IMR-90 (cell line): ENCODE measurements around the gene ZNHIT6. TPM values are rescaled to one million over a fixed set of nuclear protein-coding genes. Genes with fewer than 3 reads are reported as not detected.

Source experiments
- ATAC-seq: fragments of 200-7000 bp; cut with Tn5 transposase; 2 replicates; pipeline ENCODE4 v1.9.1; 2020; ENCODE audit warnings: low read depth, mild to moderate bottlenecking, moderate library complexity
- BruUV-seq: library from RNA; stranded (reverse); fragments of 400-500 nt; replicated peaks from 2 replicates; lab custom pipeline; 2021; lab: Mats Ljungman, UMichigan
- CTCF ChIA-PET: fragments of 300-600 bp; formaldehyde crosslinking; extraction: SDS; loops from one replicate; lab custom pipeline; 2021; ENCODE audit warnings: antibody characterized with exemption; lab: Yijun Ruan, JAX
- POLR2A ChIA-PET: fragments of 300-600 bp; sonication (Branson Sonifier 250); formaldehyde crosslinking; loops from one replicate; lab custom pipeline; 2022; ENCODE audit warnings: antibody characterized with exemption; ENCODE audit not compliant: unreplicated experiment; lab: Charles Lee
- DNase-seq: peaks from one replicate; pipeline ENCODE4 v3.0.0; 2013
- H2AFZ ChIP-seq: replicated peaks from 2 replicates; pipeline ENCODE3; 2013; ENCODE audit warnings: low read length, mild to moderate bottlenecking; ENCODE audit not compliant: poor library complexity
- H2AK5ac ChIP-seq: 2 replicates; pipeline ENCODE4 v1.6.1; 2013; ENCODE audit warnings: low read depth, low read length, inconsistent platforms
- H2AK9ac ChIP-seq: replicated peaks from 2 replicates; pipeline ENCODE3; 2013; ENCODE audit warnings: mild to moderate bottlenecking, low read depth, low read length, moderate library complexity; ENCODE audit not compliant: poor library complexity
- H2BK120ac ChIP-seq: 2 replicates; pipeline ENCODE4 v1.6.1; 2013; ENCODE audit warnings: low read depth, low read length, inconsistent platforms
- H2BK15ac ChIP-seq: 3 replicates; pipeline ENCODE4 v1.6.1; 2013; ENCODE audit warnings: low read depth, low read length, inconsistent platforms
- H2BK20ac ChIP-seq: 2 replicates; pipeline ENCODE4 v1.6.1; 2013; ENCODE audit warnings: low read depth, mild to moderate bottlenecking, inconsistent platforms, low read length, moderate library complexity
- H2BK5ac ChIP-seq: 2 replicates; pipeline ENCODE4 v1.6.1; 2013; ENCODE audit warnings: mild to moderate bottlenecking, low read depth, low read length, inconsistent platforms; ENCODE audit not compliant: poor library complexity, severe bottlenecking
- H3K14ac ChIP-seq: replicated peaks from 2 replicates; pipeline ENCODE4 v1.6.1; 2013; ENCODE audit warnings: low read depth, low read length, inconsistent platforms
- H3K18ac ChIP-seq: 2 replicates; pipeline ENCODE4 v1.6.1; 2013; ENCODE audit warnings: low read depth, low read length, control low read depth
- H3K23ac ChIP-seq: 2 replicates; pipeline ENCODE4 v1.6.1; 2013; ENCODE audit warnings: low read depth, low read length, inconsistent platforms
- H3K27ac ChIP-seq: 2 replicates; pipeline ENCODE4 v1.5.1; 2013; ENCODE audit warnings: mild to moderate bottlenecking, control low read depth, low read length; ENCODE audit not compliant: insufficient read depth
- H3K27me3 ChIP-seq: 2 replicates; pipeline ENCODE4 v1.6.1; 2013; ENCODE audit warnings: low read length; ENCODE audit not compliant: control insufficient read depth, insufficient read depth
- H3K36me3 ChIP-seq: 2 replicates; pipeline ENCODE4 v1.6.1; 2013; ENCODE audit warnings: low read length, mixed read lengths; ENCODE audit not compliant: control insufficient read depth, insufficient read depth
- H3K4ac ChIP-seq: 2 replicates; pipeline ENCODE4 v1.6.1; 2013; ENCODE audit warnings: low read depth, low read length, inconsistent platforms
- H3K4me1 ChIP-seq: 2 replicates; pipeline ENCODE4 v1.6.1; 2013; ENCODE audit warnings: low read length, mixed read lengths; ENCODE audit not compliant: control insufficient read depth, insufficient read depth
- H3K4me2 ChIP-seq: 2 replicates; pipeline ENCODE4 v1.6.1; 2013; ENCODE audit warnings: low read depth, mild to moderate bottlenecking, control low read depth, low read length, moderate library complexity
- H3K4me3 ChIP-seq: 2 replicates; pipeline ENCODE4 v1.5.1; 2013; ENCODE audit warnings: low read depth, mild to moderate bottlenecking, control low read depth, low read length, moderate library complexity; ENCODE audit not compliant: insufficient read depth
- H3K56ac ChIP-seq: 2 replicates; pipeline ENCODE4 v1.6.1; 2013; ENCODE audit warnings: low read length, inconsistent platforms; ENCODE audit not compliant: insufficient read depth; ENCODE audit errors: extremely low read depth
- H3K79me1 ChIP-seq, 2 experiments: 2 replicates each; pipeline ENCODE4 v1.6.1; 2013; ENCODE audit warnings: low read length in 2 of 2, inconsistent platforms in 1 of 2, low read depth in 1 of 2
- H3K9ac ChIP-seq: 2 replicates; pipeline ENCODE4 v1.6.1; 2013; ENCODE audit warnings: low read depth, low read length, control low read depth
- H3K9me1 ChIP-seq: 2 replicates; pipeline ENCODE4 v1.6.1; 2013; ENCODE audit warnings: low read length, inconsistent platforms; ENCODE audit not compliant: insufficient read depth
- H3K9me3 ChIP-seq: 2 replicates; pipeline ENCODE4 v1.6.1; 2013; ENCODE audit warnings: low read length; ENCODE audit not compliant: control insufficient read depth, insufficient read depth
- H4K20me1 ChIP-seq: 2 replicates; pipeline ENCODE4 v1.6.1; 2013; ENCODE audit warnings: low read length, inconsistent platforms; ENCODE audit not compliant: insufficient read depth
- H4K5ac ChIP-seq: 2 replicates; pipeline ENCODE4 v1.6.1; 2013; ENCODE audit warnings: mild to moderate bottlenecking, low read depth, low read length, control low read depth
- H4K8ac ChIP-seq, 2 experiments: 2 replicates each; pipeline ENCODE4 v1.6.1; 2013; ENCODE audit warnings: low read depth in 2 of 2, low read length in 2 of 2, control low read depth in 1 of 2, inconsistent platforms in 1 of 2
- H4K91ac ChIP-seq: 2 replicates; pipeline ENCODE4 v1.6.1; 2013; ENCODE audit warnings: low read depth, low read length, inconsistent platforms; ENCODE audit not compliant: insufficient read depth
- MAFK ChIP-seq: IDR thresholded peaks from 2 replicates; pipeline ENCODE4 v1.6.1; 2012; ENCODE audit warnings: low read depth, low read length, improper control_type of control experiment
- RAD21 ChIP-seq: IDR thresholded peaks from 2 replicates; pipeline ENCODE4 v1.6.1; 2012; ENCODE audit warnings: low read length, improper control_type of control experiment
- WGBS, 2 experiments: methylation state at CpG; one replicate each; pipeline versions ENCODE4 v1.1.5 to v1.1.7; 2013; ENCODE audit warnings: missing lambda C conversion rate in 2 of 2; ENCODE audit not compliant: insufficient read length in 1 of 2; ENCODE audit errors: extremely low coverage in 2 of 2; 5-methylcytosine and 5-hydroxymethylcytosine counted together
- dilution Hi-C: fragments of 300-500 bp; cut with HindIII; formaldehyde crosslinking; loops from one replicate; pipeline ENCODE4 v1.14.3; 2018; ENCODE audit warnings: low sequenced_read_pairs; ENCODE audit not compliant: unreplicated experiment
- in situ Hi-C: fragments of 300-500 bp; cut with MboI; formaldehyde crosslinking; loops from 3 replicates; pipeline ENCODE4 v1.14.3; 2019; ENCODE audit warnings: low sequenced_read_pairs, inconsistent platforms, mixed read lengths
- intact Hi-C: fragments of 100-400 bp; cut with micrococcal nuclease; formaldehyde crosslinking; loops from 2 replicates; pipeline ENCODE4 v1.10.0; 2022
- polyA plus RNA-seq, 3 experiments: library from polyadenylated mRNA; depleted of rRNA; stranded (reverse); fragments of >200 nt; gene quantifications; 2 replicates each; pipeline ENCODE4 v1.2.3, GENCODE V29; 2012; ENCODE audit warnings: low replicate concordance in 1 of 3
- total RNA-seq: library from RNA; depleted of rRNA; stranded (reverse); fragments of >200 nt; gene quantifications from 2 replicates; pipeline ENCODE4 v1.2.3, GENCODE V29; 2012

The ZNHIT6 gene
- total and polyA plus RNA-seq, 2 of the 4 experiments (the other 2 are of a cell fraction): 9.0 to 13.7 TPM

DNA sequence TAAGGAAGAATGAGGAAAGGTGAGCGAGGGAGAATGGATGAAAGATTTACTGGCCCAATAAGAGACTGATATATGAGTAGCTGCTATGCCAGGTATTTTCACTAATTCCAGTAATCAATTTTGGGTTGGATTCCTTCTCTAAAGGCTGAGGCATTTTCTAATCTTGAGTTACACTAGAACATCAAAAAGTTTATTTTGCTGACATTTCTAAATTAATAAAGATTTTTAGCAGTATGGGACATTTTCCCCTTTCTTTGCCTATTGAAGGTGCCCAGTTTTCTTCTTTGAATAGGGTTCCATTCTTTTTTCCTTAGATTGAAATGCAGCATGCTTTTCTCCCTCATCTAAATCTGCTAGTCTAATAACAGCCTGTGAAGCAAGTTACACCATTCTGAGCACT, 52.9 kb downstream of the ZNHIT6 start:
- Histone ChIP-seq H2BK20ac (no peak overlapping the region), H3K4me1 (peaks cover 8% of the 10 kb centered on the region), H3K4ac (no peak overlapping the region), H2AK9ac (no peak overlapping the region), H2BK120ac (no peak overlapping the region), H2AK5ac (no peak overlapping the region), H3K23ac (no peak overlapping the region), H2BK15ac (no peak overlapping the region), H3K56ac (no peak overlapping the region), H4K91ac (no peak overlapping the region), H3K9me3 (no peaks in the 10 kb centered on the region), H2AFZ (no peak overlapping the region), H3K27me3 (no peaks in the 10 kb centered on the region), H3K79me1 (peaks cover 4 to 14% of the 10 kb centered on the region in 2 experiments; a peak in 3 of 4 replicates), H4K20me1 (no peaks in the 10 kb centered on the region), H4K5ac (no peak overlapping the region), H3K9me1 (peaks cover 5% of the 10 kb centered on the region), H3K27ac (no peak overlapping the region), H3K4me3 (no peak overlapping the region), H2BK5ac (peak overlapping the region; percentile 36), H3K18ac (peak overlapping the region; percentile 29; the same call in 1 of the 2 replicates), H4K8ac (no peak overlapping the region), H3K4me2 (no peak overlapping the region), H3K36me3 (peaks cover 4% of the 10 kb centered on the region), H3K9ac (no peak overlapping the region), H3K14ac (no peak overlapping the region)
- TF ChIP-seq MAFK: peak; percentile 28; the same call in 1 of the 2 replicates
- TF ChIP-seq RAD21: no peak
- dilution Hi-C loops (no loop called here), in situ Hi-C loops (no loop called here), intact Hi-C loops (loop anchor here (2.0 kb wide), 1 partner anchor 15 kb away; no protein-coding TSS in a partner anchor)
- no peak for DNase-seq
- no peak for ATAC-seq
- 100% methylated on average over 1 of the region's 1 CpG; no CpG with 5 or more reads in 1 of the 2 experiments for WGBS, 2 experiments
- CTCF ChIA-PET: interaction anchor here (1.3 kb wide), 1 partner anchor 42 kb away, joined by 6 read pairs; no protein-coding TSS in a partner anchor
- no TSS peak for BruUV-seq
- POLR2A ChIA-PET: no interaction called here
